Measurements from ENCODE around the gene CAMLG. TPM values are rescaled to one million over a fixed set of nuclear protein-coding genes. Genes with fewer than 3 reads are reported as not detected.

The CAMLG gene
- total and polyA plus RNA-seq, 4 donors: 17.1 to 48.2 (median 23.9) TPM

DNA sequence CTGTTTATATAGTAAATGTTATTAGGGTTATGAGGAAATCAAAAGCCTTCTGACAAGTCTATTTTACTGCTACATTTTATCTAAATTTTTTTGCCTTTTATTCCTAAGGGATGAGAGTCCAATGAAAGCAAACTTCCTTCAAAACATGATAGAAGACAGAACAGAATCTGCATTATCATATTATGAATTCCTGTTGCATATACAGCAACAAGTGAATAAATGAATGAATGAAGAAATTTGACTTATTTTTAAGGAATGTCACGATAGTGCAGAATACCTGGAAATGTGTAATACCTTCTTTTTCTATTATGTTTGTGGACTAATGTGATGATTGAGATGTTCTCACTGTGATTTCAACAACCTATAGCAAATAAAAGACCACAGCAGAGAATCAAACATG, 13.5 kb upstream of the CAMLG start:
- Histone ChIP-seq H3K27ac (ENCODE audit: low read depth in 1 of 2, low read length in 1 of 2) (no peak overlapping the region), H3K9ac (ENCODE audit: insufficient read depth in 1 of 2, low read length in 2 of 2) (no peak overlapping the region), H3K4me1 (ENCODE audit: control insufficient read depth in 5 of 5, insufficient read depth in 5 of 5, low read length in 5 of 5) (no peaks in the 10 kb centered on the region), H3K36me3 (ENCODE audit: control insufficient read depth in 4 of 4, insufficient read depth in 4 of 4, low read length in 4 of 4) (peaks cover 7 to 27% (median 14%) of the 10 kb centered on the region in 4 donors), H3K4me3 (no peak overlapping the region), H3K9me3 (ENCODE audit: control insufficient read depth in 4 of 4, insufficient read depth in 3 of 4, low read length in 3 of 4) (no peaks in the 10 kb centered on the region), H3K27me3 (ENCODE audit: control insufficient read depth in 3 of 3, insufficient read depth in 3 of 3, low read length in 2 of 3) (no peaks in the 10 kb centered on the region)
- ATAC-seq (ENCODE audit: insufficient read depth, low FRiP score): no peak
- 98 to 100% methylated on average over 1 of the region's 1 CpG for WGBS, 2 donors
- DNase-seq: no peak
- TF ChIP-seq, protein P1, sequence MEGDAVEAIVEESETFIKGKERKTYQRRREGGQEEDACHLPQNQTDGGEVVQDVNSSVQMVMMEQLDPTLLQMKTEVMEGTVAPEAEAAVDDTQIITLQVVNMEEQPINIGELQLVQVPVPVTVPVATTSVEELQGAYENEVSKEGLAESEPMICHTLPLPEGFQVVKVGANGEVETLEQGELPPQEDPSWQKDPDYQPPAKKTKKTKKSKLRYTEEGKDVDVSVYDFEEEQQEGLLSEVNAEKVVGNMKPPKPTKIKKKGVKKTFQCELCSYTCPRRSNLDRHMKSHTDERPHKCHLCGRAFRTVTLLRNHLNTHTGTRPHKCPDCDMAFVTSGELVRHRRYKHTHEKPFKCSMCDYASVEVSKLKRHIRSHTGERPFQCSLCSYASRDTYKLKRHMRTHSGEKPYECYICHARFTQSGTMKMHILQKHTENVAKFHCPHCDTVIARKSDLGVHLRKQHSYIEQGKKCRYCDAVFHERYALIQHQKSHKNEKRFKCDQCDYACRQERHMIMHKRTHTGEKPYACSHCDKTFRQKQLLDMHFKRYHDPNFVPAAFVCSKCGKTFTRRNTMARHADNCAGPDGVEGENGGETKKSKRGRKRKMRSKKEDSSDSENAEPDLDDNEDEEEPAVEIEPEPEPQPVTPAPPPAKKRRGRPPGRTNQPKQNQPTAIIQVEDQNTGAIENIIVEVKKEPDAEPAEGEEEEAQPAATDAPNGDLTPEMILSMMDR (IDR thresholded peaks at IDR 0.05; ENCODE audit: control extremely low read depth, extremely low read depth): no peak

DNA sequence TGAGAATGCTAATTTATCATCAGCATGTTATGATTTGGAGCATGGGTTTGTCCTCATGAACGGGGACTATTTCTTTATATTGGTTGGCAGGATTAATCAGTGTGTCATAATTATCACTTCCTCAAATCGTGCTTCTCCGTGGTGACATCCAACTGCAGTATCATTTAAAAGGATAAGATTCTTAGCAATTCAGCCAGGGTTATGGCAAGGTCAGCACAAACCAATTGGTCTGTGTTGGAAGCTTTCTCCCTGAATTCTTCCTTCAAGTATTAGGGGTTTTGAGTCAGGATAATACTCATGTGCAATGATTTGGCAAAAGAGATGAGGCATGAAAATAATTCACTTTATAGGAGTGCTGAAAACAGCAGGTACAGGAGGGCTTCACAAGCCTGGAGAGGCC, 5.5 kb upstream of the CAMLG start:
- DNase-seq (no peak), ATAC-seq (ENCODE audit: insufficient read depth, low FRiP score) (no peak)
- H3K4me3 ChIP-seq: no peak overlapping the region
- H3K27ac ChIP-seq (ENCODE audit: low read depth in 1 of 2, low read length in 1 of 2): no peak overlapping the region
- no peaks in the 10 kb centered on the region for H3K4me1 ChIP-seq (ENCODE audit: control insufficient read depth in 5 of 5, insufficient read depth in 5 of 5, low read length in 5 of 5)
- H3K36me3 ChIP-seq (ENCODE audit: control insufficient read depth in 4 of 4, insufficient read depth in 4 of 4, low read length in 4 of 4): no peaks in the 10 kb centered on the region
- 17 to 42% methylated on average over 3 of the region's 3 CpGs for WGBS, 2 donors
- no peaks in the 10 kb centered on the region for H3K27me3 ChIP-seq (ENCODE audit: control insufficient read depth in 3 of 3, insufficient read depth in 3 of 3, low read length in 2 of 3)
- TF ChIP-seq, protein P1 (IDR thresholded peaks at IDR 0.05; ENCODE audit: control extremely low read depth, extremely low read depth): no peak
- no peak overlapping the region for H3K9ac ChIP-seq (ENCODE audit: insufficient read depth in 1 of 2, low read length in 2 of 2)
- no peaks in the 10 kb centered on the region for H3K9me3 ChIP-seq (ENCODE audit: control insufficient read depth in 4 of 4, insufficient read depth in 3 of 4, low read length in 3 of 4)

DNA sequence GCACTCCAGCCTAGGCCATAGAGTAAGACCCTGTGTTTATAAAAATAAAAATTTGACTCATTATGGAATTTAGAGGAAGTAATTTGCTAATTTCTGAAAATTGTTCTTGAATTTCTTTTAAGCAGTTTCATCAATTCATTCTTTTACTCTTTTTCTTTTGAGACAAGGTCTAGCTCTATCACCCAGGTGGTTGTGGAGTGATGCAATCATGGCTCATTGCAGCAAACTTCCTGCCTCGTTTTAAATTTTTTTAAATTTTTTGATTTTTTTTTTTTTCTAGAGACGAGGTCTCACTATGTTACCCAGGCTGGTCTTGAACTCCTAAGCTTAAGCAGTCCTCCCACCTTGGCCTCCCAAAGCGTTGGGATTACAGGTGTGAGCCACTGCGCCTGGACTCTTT, 3.1 kb upstream of the CAMLG start:
- Histone ChIP-seq H3K9ac (ENCODE audit: insufficient read depth in 1 of 2, low read length in 2 of 2) (no peak overlapping the region), H3K4me1 (ENCODE audit: control insufficient read depth in 5 of 5, insufficient read depth in 5 of 5, low read length in 5 of 5) (peaks cover 0 to 14% (median 2%) of the 10 kb centered on the region in 5 donors), H3K27ac (ENCODE audit: low read depth in 1 of 2, low read length in 1 of 2) (no peak overlapping the region), H3K27me3 (ENCODE audit: control insufficient read depth in 3 of 3, insufficient read depth in 3 of 3, low read length in 2 of 3) (no peaks in the 10 kb centered on the region), H3K4me3 (no peak overlapping the region), H3K9me3 (ENCODE audit: control insufficient read depth in 4 of 4, insufficient read depth in 3 of 4, low read length in 3 of 4) (no peaks in the 10 kb centered on the region), H3K36me3 (ENCODE audit: control insufficient read depth in 4 of 4, insufficient read depth in 4 of 4, low read length in 4 of 4) (no peaks in the 10 kb centered on the region)
- no peak for DNase-seq
- no peak for ATAC-seq (ENCODE audit: insufficient read depth, low FRiP score)
- WGBS, 2 donors: 61 to 70% methylated on average over 4 of the region's 4 CpGs
- TF ChIP-seq, protein P1 (IDR thresholded peaks at IDR 0.05; ENCODE audit: control extremely low read depth, extremely low read depth): no peak

DNA sequence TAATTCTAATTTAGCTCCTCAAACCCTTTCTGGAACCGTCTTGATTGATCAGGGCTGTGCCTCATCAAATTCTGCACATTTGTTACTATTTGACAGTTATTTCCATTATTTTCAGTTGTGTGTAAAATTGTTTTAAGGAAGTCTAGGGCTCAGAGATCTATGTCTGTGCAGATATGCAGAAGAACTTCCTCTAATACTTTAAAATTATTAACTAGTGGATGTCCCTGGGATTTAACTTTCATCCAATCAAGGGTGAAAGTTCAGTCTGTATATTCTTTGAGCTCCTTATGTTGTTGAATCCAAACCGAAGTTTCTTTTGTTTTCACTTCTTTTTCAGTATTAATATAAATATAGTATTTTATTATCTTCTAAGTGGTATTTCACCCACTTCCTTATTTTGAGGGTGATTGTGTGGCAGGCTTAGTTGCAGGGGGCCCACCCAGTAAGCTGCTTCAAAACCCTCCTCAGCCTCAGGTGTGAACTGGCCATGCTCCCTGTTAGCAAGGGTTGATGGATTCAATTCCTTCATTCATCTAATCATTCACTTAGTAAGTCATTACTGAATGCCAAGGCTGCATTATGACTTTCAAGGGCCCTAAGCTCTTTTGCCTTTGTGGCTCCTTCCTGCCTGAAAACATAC, 2.1 kb upstream of the CAMLG start:
- DNase-seq (no peak), ATAC-seq (ENCODE audit: insufficient read depth, low FRiP score) (no peak)
- TF ChIP-seq, protein P1 (IDR thresholded peaks at IDR 0.05; ENCODE audit: control extremely low read depth, extremely low read depth): no peak
- no peak overlapping the region for H3K9ac ChIP-seq (ENCODE audit: insufficient read depth in 1 of 2, low read length in 2 of 2)
- no peaks in the 10 kb centered on the region for H3K9me3 ChIP-seq (ENCODE audit: control insufficient read depth in 4 of 4, insufficient read depth in 3 of 4, low read length in 3 of 4)
- peaks cover 0 to 5% (median under 1%) of the 10 kb centered on the region in 4 donors for H3K36me3 ChIP-seq (ENCODE audit: control insufficient read depth in 4 of 4, insufficient read depth in 4 of 4, low read length in 4 of 4)
- H3K4me1 ChIP-seq (ENCODE audit: control insufficient read depth in 5 of 5, insufficient read depth in 5 of 5, low read length in 5 of 5): peaks cover 0 to 15% (median 3%) of the 10 kb centered on the region in 5 donors
- H3K27ac ChIP-seq (ENCODE audit: low read depth in 1 of 2, low read length in 1 of 2): no peak overlapping the region
- 30 to 43% methylated on average over 2 of the region's 2 CpGs for WGBS, 2 donors
- no peaks in the 10 kb centered on the region for H3K27me3 ChIP-seq (ENCODE audit: control insufficient read depth in 3 of 3, insufficient read depth in 3 of 3, low read length in 2 of 3)
- H3K4me3 ChIP-seq: no peak overlapping the region

Measured in lung (tissue), 12 donors.